D721Med (cell line): ENCODE results near the gene FADS2.

Experiments used
- DNase-seq: peaks from one replicate; pipeline ENCODE4 v3.0.0; 2011; ENCODE audit warnings: low spot score; ENCODE audit not compliant: insufficient read length
- FAIRE-seq: peaks from 2 replicates; lab custom pipeline; 2011; peaks lifted over from hg19 to GRCh38; lab: Jason Lieb, UNC
- TF ChIP-seq, protein P1 (sequence below): IDR thresholded peaks from 2 replicates; pipeline ENCODE4 v1.5.1; 2012; ENCODE audit warnings: mild to moderate bottlenecking, control low read depth; ENCODE audit not compliant: insufficient read depth; ENCODE audit errors: missing control alignments

Gene FADS2

DNA sequence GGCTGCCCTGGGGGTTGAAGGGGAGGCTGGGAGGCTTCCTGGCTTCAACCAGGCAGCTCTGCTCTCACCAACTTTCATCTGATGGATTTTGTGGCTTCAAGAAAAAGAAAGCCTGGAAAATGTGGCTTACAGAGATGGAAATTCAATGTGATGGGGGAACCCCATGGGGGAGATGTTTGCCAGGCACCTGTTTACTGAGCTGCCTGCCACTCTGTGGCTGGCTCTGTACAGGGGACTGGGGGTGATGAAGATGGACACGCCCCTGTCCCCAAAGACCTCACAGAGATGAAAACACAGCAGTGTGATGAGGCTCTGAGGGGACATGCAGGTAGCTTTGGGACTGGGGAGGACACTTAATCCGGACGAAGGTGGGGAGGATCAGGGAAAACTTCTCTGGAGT, 45.8 kb upstream of the FADS2 start:
- FAIRE-seq (no peak), DNase-seq (no peak)
- TF ChIP-seq, protein P1, sequence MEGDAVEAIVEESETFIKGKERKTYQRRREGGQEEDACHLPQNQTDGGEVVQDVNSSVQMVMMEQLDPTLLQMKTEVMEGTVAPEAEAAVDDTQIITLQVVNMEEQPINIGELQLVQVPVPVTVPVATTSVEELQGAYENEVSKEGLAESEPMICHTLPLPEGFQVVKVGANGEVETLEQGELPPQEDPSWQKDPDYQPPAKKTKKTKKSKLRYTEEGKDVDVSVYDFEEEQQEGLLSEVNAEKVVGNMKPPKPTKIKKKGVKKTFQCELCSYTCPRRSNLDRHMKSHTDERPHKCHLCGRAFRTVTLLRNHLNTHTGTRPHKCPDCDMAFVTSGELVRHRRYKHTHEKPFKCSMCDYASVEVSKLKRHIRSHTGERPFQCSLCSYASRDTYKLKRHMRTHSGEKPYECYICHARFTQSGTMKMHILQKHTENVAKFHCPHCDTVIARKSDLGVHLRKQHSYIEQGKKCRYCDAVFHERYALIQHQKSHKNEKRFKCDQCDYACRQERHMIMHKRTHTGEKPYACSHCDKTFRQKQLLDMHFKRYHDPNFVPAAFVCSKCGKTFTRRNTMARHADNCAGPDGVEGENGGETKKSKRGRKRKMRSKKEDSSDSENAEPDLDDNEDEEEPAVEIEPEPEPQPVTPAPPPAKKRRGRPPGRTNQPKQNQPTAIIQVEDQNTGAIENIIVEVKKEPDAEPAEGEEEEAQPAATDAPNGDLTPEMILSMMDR, result no peak

DNA sequence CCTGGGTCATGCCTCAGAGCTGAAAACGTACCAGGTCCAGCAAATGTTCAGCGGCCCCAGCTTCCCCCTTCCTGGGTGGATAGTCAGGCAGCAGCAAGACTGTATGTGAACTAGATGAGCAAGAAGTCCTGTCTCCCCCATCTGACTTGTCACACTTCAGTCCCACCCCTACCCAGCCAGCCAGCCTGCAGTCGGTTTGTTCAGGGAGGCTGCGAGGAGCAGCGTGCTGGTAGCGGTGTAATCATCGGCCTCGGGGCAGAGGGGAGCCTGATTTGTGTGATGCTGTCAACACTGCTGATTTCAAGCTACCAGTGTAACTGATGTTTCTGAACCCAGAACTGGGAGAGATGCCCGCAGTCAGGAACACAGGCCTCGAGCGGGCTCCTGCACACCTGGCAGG, 45.3 kb upstream of the FADS2 start:
- TF ChIP-seq, protein P1, result no peak
- no peak for FAIRE-seq
- no peak for DNase-seq

DNA sequence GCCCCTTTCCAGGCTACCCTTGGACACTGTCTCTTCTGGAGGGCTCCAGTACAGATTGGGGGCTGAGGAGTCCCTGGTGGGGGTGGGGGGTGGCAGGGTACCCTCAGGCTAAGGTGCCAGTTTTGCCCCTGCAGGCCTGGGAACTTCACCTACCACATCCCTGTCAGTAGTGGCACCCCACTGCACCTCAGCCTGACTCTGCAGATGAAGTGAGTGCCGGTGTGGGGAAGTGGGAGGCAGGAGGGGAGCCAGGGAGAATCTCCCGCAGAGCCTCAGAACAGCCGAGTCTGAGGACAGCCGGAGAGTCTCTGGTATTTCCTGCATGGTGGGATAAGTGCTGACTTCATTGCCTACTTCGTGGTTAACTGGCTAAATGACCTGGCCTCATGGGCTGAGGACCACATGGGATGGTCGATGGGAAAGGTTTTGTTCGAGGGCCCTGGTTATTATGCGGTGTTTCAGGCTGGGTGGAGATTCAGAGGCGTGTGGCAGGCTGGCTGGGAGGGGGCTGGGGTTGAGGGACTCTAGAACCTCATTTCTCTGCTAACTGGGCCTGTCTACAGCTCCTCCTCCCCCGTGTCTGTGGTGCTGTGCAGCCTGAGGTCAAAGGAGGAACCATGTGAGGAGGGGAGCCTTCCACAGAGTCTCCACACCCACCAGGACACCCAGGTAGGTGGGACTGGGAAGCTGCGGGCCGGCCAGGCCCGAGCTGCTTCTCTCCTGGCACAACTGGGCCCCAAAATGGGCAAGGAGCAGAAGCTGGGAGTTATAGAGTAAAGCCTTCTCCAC, 44.2 kb upstream of the FADS2 start:
- FAIRE-seq (no peak), DNase-seq (no peak)
- TF ChIP-seq, protein P1, result no peak

DNA sequence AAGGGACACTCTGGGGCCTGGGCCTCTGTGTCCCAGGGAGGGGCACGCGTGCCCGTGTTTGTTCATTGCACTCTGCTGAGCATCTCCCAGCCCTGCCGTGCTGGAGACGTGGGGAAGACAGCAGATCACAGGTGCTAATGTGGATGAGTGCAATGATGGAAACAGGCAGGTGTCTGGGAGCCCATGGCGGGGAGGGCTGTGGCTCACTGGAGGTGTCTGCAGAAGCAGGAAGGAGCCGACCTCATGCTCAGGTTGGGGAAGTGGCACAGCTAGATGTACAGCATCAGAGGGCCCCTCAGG, 43.6 kb upstream of the FADS2 start:
- TF ChIP-seq, protein P1, result no peak
- DNase-seq (no peak), FAIRE-seq (no peak)

DNA sequence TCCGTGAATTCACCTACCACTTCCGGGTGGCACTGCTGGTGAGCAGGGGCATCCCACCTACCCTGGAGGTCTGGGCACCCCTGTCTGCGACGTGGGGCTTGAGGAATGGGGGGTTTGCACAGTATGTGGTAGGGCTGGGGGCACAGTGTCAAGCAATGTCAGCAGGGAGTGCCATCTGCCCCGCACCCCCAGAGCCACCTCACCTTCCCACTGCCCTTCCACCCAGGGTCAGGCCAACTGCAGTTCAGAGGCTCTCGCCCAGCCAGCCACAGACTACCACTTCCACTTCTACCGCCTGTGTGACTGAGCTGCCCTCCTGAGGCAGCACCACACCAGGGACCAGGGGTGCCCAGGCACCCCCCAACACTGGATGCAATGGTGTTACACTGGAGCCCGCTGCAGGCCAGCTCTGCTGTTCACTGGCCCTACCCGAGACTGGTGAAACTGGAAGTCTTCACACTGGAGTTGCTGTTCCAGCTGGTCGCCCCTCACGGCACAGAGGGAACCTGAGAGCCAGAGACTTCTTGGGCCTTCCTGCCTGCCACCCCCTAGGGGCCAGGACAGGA, 42.2 kb upstream of the FADS2 start:
- FAIRE-seq (no peak), DNase-seq (no peak)
- TF ChIP-seq, protein P1, result no peak

DNA sequence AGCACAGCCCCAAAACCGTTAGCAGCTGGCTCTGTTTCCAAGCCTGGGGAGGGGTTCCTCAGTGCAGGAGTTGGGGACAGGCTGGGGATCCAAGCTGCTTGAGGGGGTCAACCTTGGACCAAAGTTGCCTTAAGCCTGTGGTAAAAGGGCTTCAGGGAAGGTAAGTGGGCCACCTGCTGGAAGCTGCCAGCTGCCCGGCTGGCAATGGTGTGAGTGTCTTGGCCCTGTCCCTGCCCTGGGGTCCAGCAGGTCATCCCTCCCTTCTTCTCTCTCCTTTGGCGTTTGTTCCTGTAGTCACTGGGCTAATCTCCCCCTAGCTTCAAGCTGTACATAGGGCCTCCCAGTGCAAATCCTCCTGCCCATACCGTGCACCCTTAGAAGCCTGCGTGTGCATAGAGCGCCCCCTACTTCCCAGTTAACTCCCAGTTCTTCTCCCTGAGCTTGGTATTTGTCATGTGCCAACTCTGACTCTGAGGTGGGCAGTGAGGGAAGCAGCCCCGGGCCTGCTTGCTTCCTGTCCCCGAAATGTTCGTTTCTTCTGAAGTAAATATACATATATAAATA, 40.1 kb upstream of the FADS2 start:
- TF ChIP-seq, protein P1, result peak; percentile 68
- FAIRE-seq (no peak), DNase-seq (peak; percentile 74)
